DND-41 (cell line): Measurements from ENCODE around the gene PXDC1.

ENCODE experiments used
- EZH2 ChIP-seq: IDR thresholded peaks from 3 replicates; pipeline ENCODE4 v1.6.1; 2012; ENCODE audit warnings: borderline replicate concordance, low read depth, mild to moderate bottlenecking, moderate library complexity, low read length, inconsistent platforms; ENCODE audit not compliant: severe bottlenecking
- TF ChIP-seq, protein P1 (sequence below): IDR thresholded peaks from 2 replicates; pipeline ENCODE4 v1.5.1; 2012; ENCODE audit warnings: borderline replicate concordance, low read length, moderate library complexity, mild to moderate bottlenecking; ENCODE audit not compliant: poor library complexity, severe bottlenecking; ENCODE audit errors: extremely low read depth

GRCh38 chr6:3758842-3759144, 7.3 kb upstream of the PXDC1 start:
- TF ChIP-seq, protein P1, sequence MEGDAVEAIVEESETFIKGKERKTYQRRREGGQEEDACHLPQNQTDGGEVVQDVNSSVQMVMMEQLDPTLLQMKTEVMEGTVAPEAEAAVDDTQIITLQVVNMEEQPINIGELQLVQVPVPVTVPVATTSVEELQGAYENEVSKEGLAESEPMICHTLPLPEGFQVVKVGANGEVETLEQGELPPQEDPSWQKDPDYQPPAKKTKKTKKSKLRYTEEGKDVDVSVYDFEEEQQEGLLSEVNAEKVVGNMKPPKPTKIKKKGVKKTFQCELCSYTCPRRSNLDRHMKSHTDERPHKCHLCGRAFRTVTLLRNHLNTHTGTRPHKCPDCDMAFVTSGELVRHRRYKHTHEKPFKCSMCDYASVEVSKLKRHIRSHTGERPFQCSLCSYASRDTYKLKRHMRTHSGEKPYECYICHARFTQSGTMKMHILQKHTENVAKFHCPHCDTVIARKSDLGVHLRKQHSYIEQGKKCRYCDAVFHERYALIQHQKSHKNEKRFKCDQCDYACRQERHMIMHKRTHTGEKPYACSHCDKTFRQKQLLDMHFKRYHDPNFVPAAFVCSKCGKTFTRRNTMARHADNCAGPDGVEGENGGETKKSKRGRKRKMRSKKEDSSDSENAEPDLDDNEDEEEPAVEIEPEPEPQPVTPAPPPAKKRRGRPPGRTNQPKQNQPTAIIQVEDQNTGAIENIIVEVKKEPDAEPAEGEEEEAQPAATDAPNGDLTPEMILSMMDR, result no peak
- no peak for TF ChIP-seq EZH2
